MCF 10A (cell line): Measurements from ENCODE around the gene STK32B. TPM values are rescaled to one million over a fixed set of nuclear protein-coding genes. Genes with fewer than 3 reads are reported as not detected.
"Not testable (repeated sequence)": the region's sequence is repeated elsewhere in the genome, so short reads cannot be mapped to it uniquely, and the experiment has no call there.

Experiments used
- BruUV-seq: library from RNA; stranded (reverse); fragments of 400-500 nt; replicated peaks from 2 replicates; lab custom pipeline; 2021; lab: Mats Ljungman, UMichigan
- CTCF ChIA-PET: fragments of 300-600 bp; sonication (Branson Sonifier 250); formaldehyde crosslinking; extraction: SDS; loops from one replicate; lab custom pipeline; 2021; ENCODE audit warnings: antibody characterized with exemption, inconsistent platforms; lab: Yijun Ruan, JAX
- POLR2A ChIA-PET: fragments of 300-600, 350-650 bp; sonication (Branson Sonifier 250); formaldehyde crosslinking; extraction: SDS; loops from one replicate; lab custom pipeline; 2020; ENCODE audit warnings: antibody characterized with exemption, inconsistent platforms; lab: Yijun Ruan, JAX
- DNase-seq: peaks from one replicate; pipeline ENCODE4 v3.0.0-alpha.2; 2018; ENCODE audit not compliant: unreplicated experiment
- H3K27ac Mint-ChIP-seq: one replicate; pipeline ENCODE4 v1.8.0; 2022; ENCODE audit warnings: mild to moderate bottlenecking, low read depth, mixed read lengths; ENCODE audit not compliant: unreplicated experiment
- H3K27me3 Mint-ChIP-seq: one replicate; pipeline ENCODE4 v1.8.0; 2022; ENCODE audit warnings: mixed read lengths; ENCODE audit not compliant: insufficient read depth, unreplicated experiment
- H3K36me3 Mint-ChIP-seq: one replicate; pipeline ENCODE4 v1.8.0; 2022; ENCODE audit warnings: mild to moderate bottlenecking, moderate library complexity, mixed read lengths; ENCODE audit not compliant: insufficient read depth, unreplicated experiment
- H3K4me1 Mint-ChIP-seq: one replicate; pipeline ENCODE4 v1.8.0; 2022; ENCODE audit warnings: mixed read lengths; ENCODE audit not compliant: insufficient read depth, unreplicated experiment
- H3K4me3 Mint-ChIP-seq: one replicate; pipeline ENCODE4 v1.8.0; 2022; ENCODE audit warnings: mild to moderate bottlenecking, moderate library complexity, mixed read lengths; ENCODE audit not compliant: unreplicated experiment
- H3K9me3 Mint-ChIP-seq: one replicate; pipeline ENCODE4 v1.8.0; 2022; ENCODE audit warnings: mixed read lengths; ENCODE audit not compliant: unreplicated experiment
- intact Hi-C: fragments of 100-400 bp; cut with micrococcal nuclease; formaldehyde crosslinking; loops from 2 replicates; pipeline ENCODE4 v1.14.1; 2022
- total RNA-seq: library from RNA; stranded (reverse); gene quantifications from 2 replicates; pipeline ENCODE4 v1.2.3, GENCODE V29; 2022
- TF ChIP-seq, protein P1 (sequence below): fragments of 200-600 bp; IDR thresholded peaks from one replicate; pipeline ENCODE4 v1.8.0; 2022; ENCODE audit warnings: antibody characterized with exemption, mild to moderate bottlenecking; ENCODE audit not compliant: unreplicated experiment

STK32B gene
- total RNA-seq, 1 experiment from 2014 or later: not detected

DNA sequence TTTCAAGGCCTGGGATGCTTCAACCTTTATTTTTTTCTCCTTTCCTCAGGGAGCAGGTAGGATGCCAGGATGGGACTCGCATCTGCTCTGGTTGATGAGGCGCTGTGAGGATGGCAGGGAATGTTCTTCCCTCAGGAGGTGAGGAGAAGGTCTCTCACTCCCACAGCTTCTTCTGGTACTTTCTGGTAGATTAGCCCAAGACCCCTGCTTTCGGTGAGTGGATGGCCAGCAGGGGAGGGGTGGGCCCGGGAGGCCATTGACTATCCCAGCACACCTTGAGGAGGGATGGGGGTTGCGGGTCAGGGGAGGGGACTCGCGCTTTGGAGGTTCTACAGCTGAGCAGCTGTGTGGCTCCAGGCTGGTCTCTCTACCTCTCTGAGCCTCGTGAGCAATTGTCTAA, 46.8 kb upstream of the STK32B start:
- Mint-ChIP-seq H3K9me3 (no peaks in the 10 kb centered on the region), H3K27me3 (peaks cover 100% of the 10 kb centered on the region), H3K27ac (no peak overlapping the region), H3K4me3 (no peak overlapping the region), H3K36me3 (no peaks in the 10 kb centered on the region), H3K4me1 (no peaks in the 10 kb centered on the region)
- intact Hi-C loops: no loop called here
- ChIA-PET POLR2A (no interaction called here), CTCF (no interaction called here)
- TF ChIP-seq, protein P1, sequence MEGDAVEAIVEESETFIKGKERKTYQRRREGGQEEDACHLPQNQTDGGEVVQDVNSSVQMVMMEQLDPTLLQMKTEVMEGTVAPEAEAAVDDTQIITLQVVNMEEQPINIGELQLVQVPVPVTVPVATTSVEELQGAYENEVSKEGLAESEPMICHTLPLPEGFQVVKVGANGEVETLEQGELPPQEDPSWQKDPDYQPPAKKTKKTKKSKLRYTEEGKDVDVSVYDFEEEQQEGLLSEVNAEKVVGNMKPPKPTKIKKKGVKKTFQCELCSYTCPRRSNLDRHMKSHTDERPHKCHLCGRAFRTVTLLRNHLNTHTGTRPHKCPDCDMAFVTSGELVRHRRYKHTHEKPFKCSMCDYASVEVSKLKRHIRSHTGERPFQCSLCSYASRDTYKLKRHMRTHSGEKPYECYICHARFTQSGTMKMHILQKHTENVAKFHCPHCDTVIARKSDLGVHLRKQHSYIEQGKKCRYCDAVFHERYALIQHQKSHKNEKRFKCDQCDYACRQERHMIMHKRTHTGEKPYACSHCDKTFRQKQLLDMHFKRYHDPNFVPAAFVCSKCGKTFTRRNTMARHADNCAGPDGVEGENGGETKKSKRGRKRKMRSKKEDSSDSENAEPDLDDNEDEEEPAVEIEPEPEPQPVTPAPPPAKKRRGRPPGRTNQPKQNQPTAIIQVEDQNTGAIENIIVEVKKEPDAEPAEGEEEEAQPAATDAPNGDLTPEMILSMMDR: no peak
- no TSS peak for BruUV-seq
- DNase-seq: no peak

GRCh38 chr4:5006932-5007331, 44.3 kb upstream of the STK32B start:
- H3K9me3 Mint-ChIP-seq, DNase-seq, H3K4me1 Mint-ChIP-seq, intact Hi-C loops, H3K27ac Mint-ChIP-seq, BruUV-seq, POLR2A ChIA-PET, H3K4me3 Mint-ChIP-seq, H3K36me3 Mint-ChIP-seq: not testable (repeated sequence)
- H3K27me3 Mint-ChIP-seq: peaks cover 95% of the 10 kb centered on the region
- CTCF ChIA-PET: interaction anchor here (1.7 kb wide), 1 partner anchor 12 kb away, joined by 6 read pairs; no protein-coding TSS in a partner anchor

GRCh38 chr4:5009796-5010195, 41.5 kb upstream of the STK32B start:
- Mint-ChIP-seq H3K4me3 (no peak overlapping the region), H3K9me3 (no peaks in the 10 kb centered on the region), H3K27ac (no peak overlapping the region), H3K27me3 (peaks cover 95% of the 10 kb centered on the region), H3K4me1 (no peaks in the 10 kb centered on the region), H3K36me3 (no peaks in the 10 kb centered on the region)
- no TSS peak for BruUV-seq
- TF ChIP-seq, protein P1: no peak
- DNase-seq: no peak
- intact Hi-C loops: no loop called here
- POLR2A ChIA-PET: no interaction called here
- CTCF ChIA-PET: no interaction called here

DNA sequence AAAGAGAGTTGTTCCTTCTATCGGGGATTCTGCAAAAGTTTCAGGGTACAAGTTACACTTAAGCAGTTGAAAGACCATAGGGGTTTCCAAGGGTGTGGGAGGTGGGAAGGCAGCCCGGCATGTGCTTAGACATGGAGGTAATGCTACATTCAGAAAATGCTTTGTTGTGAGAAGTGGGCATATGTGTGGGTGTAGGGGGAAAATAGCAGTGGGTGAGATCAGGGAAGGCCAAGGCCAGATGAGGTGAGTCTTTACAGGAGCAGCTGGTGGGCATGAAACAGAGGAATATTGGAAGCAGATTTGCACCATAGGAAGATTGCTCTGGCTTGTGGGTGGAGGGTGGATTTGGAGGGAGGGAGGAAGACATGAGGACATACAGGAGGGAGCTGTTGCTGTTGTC, 40.3 kb upstream of the STK32B start:
- CTCF ChIA-PET: interaction anchor here (0.5 to 0.8 kb wide), 3 partner anchors 39 to 821 kb away, joined by 3 read pairs; no protein-coding TSS in a partner anchor
- TF ChIP-seq, protein P1: no peak
- no TSS peak for BruUV-seq
- no peaks in the 10 kb centered on the region for H3K36me3 Mint-ChIP-seq
- intact Hi-C loops: no loop called here
- POLR2A ChIA-PET: no interaction called here
- no peaks in the 10 kb centered on the region for H3K4me1 Mint-ChIP-seq
- no peak overlapping the region for H3K27ac Mint-ChIP-seq
- DNase-seq: no peak
- H3K9me3 Mint-ChIP-seq: no peaks in the 10 kb centered on the region
- no peak overlapping the region for H3K4me3 Mint-ChIP-seq
- peaks cover 95% of the 10 kb centered on the region for H3K27me3 Mint-ChIP-seq
